ENCODE measurements around the gene HNRNPA1L2.
A peak's percentile ranks its signal among the peaks of the same experiment; 100 is the strongest.
"Not testable (repeated sequence)": the region's sequence is repeated elsewhere in the genome, so short reads cannot be mapped to it uniquely, and the experiment has no call there.

Gene HNRNPA1L2

GRCh38 chr13:52642131-52642530, at the start of gene HNRNPA1L2:
HNRNPA1L2 (plus strand) TSS chr13:52642431; CDS start chr13:52642493, 62 bp downstream.
- no peak for FAIRE-seq

GRCh38 chr13:52593175-52593574, 49.1 kb upstream of the HNRNPA1L2 start:
- not testable (repeated sequence) for FAIRE-seq

GRCh38 chr13:52593812-52594211, 48.4 kb upstream of the HNRNPA1L2 start:
- not testable (repeated sequence) for FAIRE-seq

- not testable (repeated sequence) for FAIRE-seq
Observed at GRCh38 chr13:52594295-52594694, 47.9 kb upstream of the HNRNPA1L2 start.

- FAIRE-seq: no peak
Observed at GRCh38 chr13:52597676-52598075, 44.6 kb upstream of the HNRNPA1L2 start.

- no peak for FAIRE-seq
Observed at GRCh38 chr13:52599037-52599847, 43.0 kb upstream of the HNRNPA1L2 start.

- no peak for FAIRE-seq
Observed at GRCh38 chr13:52599848-52600603, 42.2 kb upstream of the HNRNPA1L2 start.

- FAIRE-seq: no peak
Observed at GRCh38 chr13:52600666-52601065, 41.6 kb upstream of the HNRNPA1L2 start.

- FAIRE-seq: not testable (repeated sequence)
Observed at GRCh38 chr13:52603316-52603715, 38.9 kb upstream of the HNRNPA1L2 start.

- not testable (repeated sequence) for FAIRE-seq
Observed at GRCh38 chr13:52606126-52606525, 36.1 kb upstream of the HNRNPA1L2 start.

GRCh38 chr13:52606795-52607194, 35.4 kb upstream of the HNRNPA1L2 start:
- not testable (repeated sequence) for FAIRE-seq

- FAIRE-seq: not testable (repeated sequence)
Observed at GRCh38 chr13:52608184-52608583, 34.0 kb upstream of the HNRNPA1L2 start.

- peak; percentile 85 for FAIRE-seq
Observed at GRCh38 chr13:52609013-52609606, 33.1 kb upstream of the HNRNPA1L2 start.

- FAIRE-seq: not testable (repeated sequence)
Observed at GRCh38 chr13:52610158-52610557, 32.1 kb upstream of the HNRNPA1L2 start.

- FAIRE-seq: no peak
Observed at GRCh38 chr13:52615134-52615801, 27.0 kb upstream of the HNRNPA1L2 start.

GRCh38 chr13:52615812-52616211, 26.4 kb upstream of the HNRNPA1L2 start:
- no peak for FAIRE-seq

- no peak for FAIRE-seq
Observed at GRCh38 chr13:52617070-52618060, 24.9 kb upstream of the HNRNPA1L2 start.

- FAIRE-seq: peak; percentile 25
Observed at GRCh38 chr13:52631083-52631690, 11.0 kb upstream of the HNRNPA1L2 start.

GRCh38 chr13:52638666-52639328, 3.4 kb upstream of the HNRNPA1L2 start:
- FAIRE-seq: no peak

GRCh38 chr13:52644108-52644507, 1.9 kb downstream of the HNRNPA1L2 start:
- no peak for FAIRE-seq

- FAIRE-seq: no peak
Observed at GRCh38 chr13:52646967-52647366, 4.7 kb downstream of the HNRNPA1L2 start.

Data from A204.1 (cell line).